ENCODE results near the gene SELPLG.

SELPLG gene

DNA sequence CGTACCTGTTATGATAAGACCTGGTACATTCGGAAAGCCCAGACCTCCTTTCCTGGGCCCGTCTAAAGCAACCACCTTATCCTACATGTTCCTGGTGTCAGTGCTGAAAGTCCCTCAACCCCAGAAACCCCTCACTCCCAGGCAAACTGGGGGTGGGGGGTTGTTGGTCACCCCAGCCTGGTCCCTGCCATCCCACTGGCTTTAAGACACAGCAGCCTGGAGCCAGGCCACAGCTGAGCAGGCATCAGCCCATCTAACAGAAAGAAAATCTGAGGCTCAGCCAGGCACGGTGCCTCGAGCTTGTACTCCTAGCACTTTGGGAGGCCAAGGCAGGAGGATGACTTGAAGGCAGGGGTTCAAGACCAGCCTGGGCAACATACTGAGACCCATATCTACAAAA, 4.5 kb downstream of the SELPLG start:
- TF ChIP-seq, protein P1, sequence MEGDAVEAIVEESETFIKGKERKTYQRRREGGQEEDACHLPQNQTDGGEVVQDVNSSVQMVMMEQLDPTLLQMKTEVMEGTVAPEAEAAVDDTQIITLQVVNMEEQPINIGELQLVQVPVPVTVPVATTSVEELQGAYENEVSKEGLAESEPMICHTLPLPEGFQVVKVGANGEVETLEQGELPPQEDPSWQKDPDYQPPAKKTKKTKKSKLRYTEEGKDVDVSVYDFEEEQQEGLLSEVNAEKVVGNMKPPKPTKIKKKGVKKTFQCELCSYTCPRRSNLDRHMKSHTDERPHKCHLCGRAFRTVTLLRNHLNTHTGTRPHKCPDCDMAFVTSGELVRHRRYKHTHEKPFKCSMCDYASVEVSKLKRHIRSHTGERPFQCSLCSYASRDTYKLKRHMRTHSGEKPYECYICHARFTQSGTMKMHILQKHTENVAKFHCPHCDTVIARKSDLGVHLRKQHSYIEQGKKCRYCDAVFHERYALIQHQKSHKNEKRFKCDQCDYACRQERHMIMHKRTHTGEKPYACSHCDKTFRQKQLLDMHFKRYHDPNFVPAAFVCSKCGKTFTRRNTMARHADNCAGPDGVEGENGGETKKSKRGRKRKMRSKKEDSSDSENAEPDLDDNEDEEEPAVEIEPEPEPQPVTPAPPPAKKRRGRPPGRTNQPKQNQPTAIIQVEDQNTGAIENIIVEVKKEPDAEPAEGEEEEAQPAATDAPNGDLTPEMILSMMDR (IDR thresholded peaks at IDR 0.05), result no peak
- Histone ChIP-seq H3K4me1 (no peaks in the 10 kb centered on the region), H3K36me3 (ENCODE audit: control insufficient read depth, insufficient read depth, low read length) (no peaks in the 10 kb centered on the region), H3K27me3 (ENCODE audit: control insufficient read depth, insufficient read depth, low read length) (no peaks in the 10 kb centered on the region), H3K4me2 (ENCODE audit: low read length) (no peak overlapping the region), H3K9ac (no peak overlapping the region), H3K27ac (no peak overlapping the region), H3K4me3 (ENCODE audit: low read depth, low read length) (no peak overlapping the region), H3K79me2 (no peaks in the 10 kb centered on the region), H3K9me3 (ENCODE audit: control insufficient read depth, low read length) (no peaks in the 10 kb centered on the region), H2AFZ (no peak overlapping the region)

DNA sequence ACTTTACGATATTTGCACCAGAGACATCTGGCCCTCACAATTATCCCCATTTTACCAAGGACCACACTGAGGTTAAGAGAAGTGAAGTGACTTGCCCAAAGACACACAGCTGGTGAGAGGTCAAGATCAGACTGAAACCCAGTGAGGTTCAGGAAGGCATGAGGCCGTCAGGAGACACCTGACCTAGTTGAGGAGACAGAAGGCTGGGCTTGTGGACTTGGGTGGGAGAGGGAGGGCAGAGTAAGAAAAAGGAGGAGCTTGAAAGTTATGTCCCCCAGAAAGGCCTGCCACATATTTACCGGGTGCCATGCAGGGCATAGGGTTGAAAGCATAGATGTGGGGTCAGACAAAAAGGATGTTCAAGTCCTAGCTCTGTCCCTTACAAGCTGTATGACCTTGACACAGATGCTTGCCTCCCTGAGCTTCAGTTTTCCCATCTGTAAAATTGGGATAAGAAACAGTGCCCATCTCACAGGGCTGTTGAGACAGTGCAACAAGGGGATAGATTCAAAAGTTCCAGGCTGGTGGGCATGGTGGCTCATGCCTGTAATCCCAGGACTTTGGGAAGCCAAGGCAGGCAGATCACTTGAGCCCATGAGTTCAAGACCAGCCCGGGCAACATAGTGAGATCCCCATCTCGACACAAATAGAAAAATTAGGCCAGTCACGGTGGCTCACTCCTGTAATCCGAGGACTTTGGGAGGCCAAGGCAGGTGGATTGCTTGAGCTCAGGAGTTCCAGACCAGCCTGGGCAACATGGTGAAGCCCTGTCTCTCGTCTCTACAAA, 6.4 kb downstream of the SELPLG start:
- no peak overlapping the region for H3K27ac ChIP-seq
- no peak overlapping the region for H2AFZ ChIP-seq
- no peaks in the 10 kb centered on the region for H3K9me3 ChIP-seq (ENCODE audit: control insufficient read depth, low read length)
- TF ChIP-seq, protein P1 (IDR thresholded peaks at IDR 0.05), result no peak
- no peaks in the 10 kb centered on the region for H3K4me1 ChIP-seq
- no peaks in the 10 kb centered on the region for H3K27me3 ChIP-seq (ENCODE audit: control insufficient read depth, insufficient read depth, low read length)
- H3K79me2 ChIP-seq, result no peaks in the 10 kb centered on the region
- H3K36me3 ChIP-seq (ENCODE audit: control insufficient read depth, insufficient read depth, low read length), result no peaks in the 10 kb centered on the region
- H3K4me2 ChIP-seq (ENCODE audit: low read length), result no peak overlapping the region
- H3K4me3 ChIP-seq (ENCODE audit: low read depth, low read length), result no peak overlapping the region
- no peak overlapping the region for H3K9ac ChIP-seq

DNA sequence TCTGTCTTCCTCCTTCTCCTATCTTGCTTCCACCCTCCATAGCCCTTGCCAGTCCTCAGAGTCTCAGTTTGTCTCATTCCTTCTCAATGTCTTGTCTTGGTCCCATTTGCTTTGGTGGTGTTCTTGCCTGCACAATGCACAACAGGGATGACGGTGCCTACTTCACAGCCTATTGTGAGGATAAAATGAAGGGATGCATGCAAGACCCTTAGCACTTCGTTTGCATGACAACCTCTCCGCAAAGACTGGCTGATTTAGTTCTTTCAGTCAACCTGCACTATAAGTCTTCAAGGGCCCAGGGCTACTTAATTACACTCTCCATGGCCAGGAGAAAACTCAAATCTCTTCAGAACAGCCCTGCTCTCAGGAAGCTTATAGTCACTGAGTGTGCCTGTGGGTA, 8.5 kb downstream of the SELPLG start:
- no peak overlapping the region for H3K4me3 ChIP-seq (ENCODE audit: low read depth, low read length)
- no peak overlapping the region for H3K4me2 ChIP-seq (ENCODE audit: low read length)
- TF ChIP-seq, protein P1 (IDR thresholded peaks at IDR 0.05), result no peak
- H3K9me3 ChIP-seq (ENCODE audit: control insufficient read depth, low read length), result no peaks in the 10 kb centered on the region
- H3K9ac ChIP-seq, result no peak overlapping the region
- H2AFZ ChIP-seq, result no peak overlapping the region
- H3K79me2 ChIP-seq, result no peaks in the 10 kb centered on the region
- no peaks in the 10 kb centered on the region for H3K36me3 ChIP-seq (ENCODE audit: control insufficient read depth, insufficient read depth, low read length)
- no peak overlapping the region for H3K27ac ChIP-seq
- no peaks in the 10 kb centered on the region for H3K4me1 ChIP-seq
- no peaks in the 10 kb centered on the region for H3K27me3 ChIP-seq (ENCODE audit: control insufficient read depth, insufficient read depth, low read length)

DNA sequence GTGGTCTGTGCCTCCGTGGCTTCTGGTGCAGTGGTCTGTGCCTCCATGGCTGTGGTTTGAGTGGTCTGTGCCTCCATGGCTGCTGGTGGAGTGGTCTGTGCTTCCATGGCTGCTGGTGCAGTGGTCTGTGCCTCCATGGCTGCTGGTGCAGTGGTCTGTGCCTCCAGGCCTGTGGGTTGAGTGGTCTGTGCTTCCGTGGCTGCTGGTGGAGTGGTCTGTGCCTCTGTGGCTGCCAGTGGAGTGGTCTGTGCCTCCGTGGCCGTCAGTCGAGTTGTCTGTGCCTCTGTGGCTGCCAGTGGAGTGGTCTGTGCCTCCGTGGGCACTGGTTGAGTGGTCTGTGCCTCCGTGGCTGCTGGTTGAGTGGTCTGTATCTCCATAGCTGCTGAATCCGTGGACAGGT, 10.1 kb downstream of the SELPLG start:
- Histone ChIP-seq H2AFZ (no peak overlapping the region), H3K4me3 (ENCODE audit: low read depth, low read length) (no peak overlapping the region), H3K36me3 (ENCODE audit: control insufficient read depth, insufficient read depth, low read length) (no peaks in the 10 kb centered on the region), H3K79me2 (no peaks in the 10 kb centered on the region), H3K9me3 (ENCODE audit: control insufficient read depth, low read length) (no peaks in the 10 kb centered on the region), H3K27ac (no peak overlapping the region), H3K27me3 (ENCODE audit: control insufficient read depth, insufficient read depth, low read length) (no peaks in the 10 kb centered on the region), H3K9ac (no peak overlapping the region), H3K4me1 (no peaks in the 10 kb centered on the region), H3K4me2 (ENCODE audit: low read length) (no peak overlapping the region)
- TF ChIP-seq, protein P1 (IDR thresholded peaks at IDR 0.05), result no peak
